Stomach (tissue), 4 donors: ENCODE measurements around the gene ACAP2.

Source experiments
- CTCF ChIP-seq, 7 experiments: fragments of 450-650 bp in 4 of 7; fragments of 200-600 bp in 3 of 7; sonication (generic) in 3 of 7; IDR thresholded peaks; one replicate each; pipeline ENCODE4 v1.5.1; 2016 to 2019; ENCODE audit warnings: antibody characterized with exemption in 7 of 7, control low read depth in 2 of 7, mild to moderate bottlenecking in 1 of 7
- POLR2A ChIP-seq, 4 donors: fragments of 450-650 bp; IDR thresholded peaks; one replicate each; pipeline ENCODE4 v1.6.1; 2016; ENCODE audit warnings: antibody characterized with exemption in 4 of 4, control low read depth in 2 of 4, mild to moderate bottlenecking in 1 of 4, moderate library complexity in 1 of 4

- no peak for TF ChIP-seq CTCF (IDR thresholded peaks at IDR 0.05)
- no peak for TF ChIP-seq POLR2A (IDR thresholded peaks at IDR 0.05)
Measured at GRCh38 chr3:195385526-195385925, 57.3 kb downstream of the ACAP2 start.
